ENCODE results near the gene MKLN1.

DNA sequence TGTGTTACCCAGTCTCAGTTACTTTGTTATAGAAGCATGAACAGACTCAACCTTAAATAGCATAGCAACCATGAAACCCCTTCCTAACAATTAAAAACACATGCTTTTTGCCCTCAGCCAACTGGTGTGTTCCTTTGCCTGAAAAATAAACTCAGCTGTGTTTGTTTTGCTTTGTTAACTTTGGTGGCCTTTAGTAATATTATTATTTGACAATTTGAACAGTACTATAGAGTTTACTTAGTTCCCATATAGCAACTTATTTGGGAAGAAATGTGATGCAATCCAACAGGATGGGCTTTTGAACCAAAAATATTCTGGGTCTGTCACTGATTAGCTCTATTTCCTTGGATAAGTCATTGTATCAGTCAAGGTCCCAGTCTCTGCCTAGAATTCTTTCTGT is 22.5 kb upstream of the MKLN1 start:
- TF ChIP-seq, protein P1, sequence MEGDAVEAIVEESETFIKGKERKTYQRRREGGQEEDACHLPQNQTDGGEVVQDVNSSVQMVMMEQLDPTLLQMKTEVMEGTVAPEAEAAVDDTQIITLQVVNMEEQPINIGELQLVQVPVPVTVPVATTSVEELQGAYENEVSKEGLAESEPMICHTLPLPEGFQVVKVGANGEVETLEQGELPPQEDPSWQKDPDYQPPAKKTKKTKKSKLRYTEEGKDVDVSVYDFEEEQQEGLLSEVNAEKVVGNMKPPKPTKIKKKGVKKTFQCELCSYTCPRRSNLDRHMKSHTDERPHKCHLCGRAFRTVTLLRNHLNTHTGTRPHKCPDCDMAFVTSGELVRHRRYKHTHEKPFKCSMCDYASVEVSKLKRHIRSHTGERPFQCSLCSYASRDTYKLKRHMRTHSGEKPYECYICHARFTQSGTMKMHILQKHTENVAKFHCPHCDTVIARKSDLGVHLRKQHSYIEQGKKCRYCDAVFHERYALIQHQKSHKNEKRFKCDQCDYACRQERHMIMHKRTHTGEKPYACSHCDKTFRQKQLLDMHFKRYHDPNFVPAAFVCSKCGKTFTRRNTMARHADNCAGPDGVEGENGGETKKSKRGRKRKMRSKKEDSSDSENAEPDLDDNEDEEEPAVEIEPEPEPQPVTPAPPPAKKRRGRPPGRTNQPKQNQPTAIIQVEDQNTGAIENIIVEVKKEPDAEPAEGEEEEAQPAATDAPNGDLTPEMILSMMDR (conservative IDR thresholded peaks at IDR 0.05; ENCODE audit: low read depth, low read length) = no peak
- no peak for TF ChIP-seq EZH2 (IDR thresholded peaks at IDR 0.05; ENCODE audit: borderline replicate concordance, low read depth, low read length, poor library complexity, severe bottlenecking)
